CD4-positive, CD25-positive, alpha-beta regulatory T cell (primary cell): Measurements from ENCODE around the gene LZTFL1. TPM values are rescaled to one million over a fixed set of nuclear protein-coding genes. Genes with fewer than 3 reads are reported as not detected.

ENCODE experiments used
- ATAC-seq, 2 donors: fragments of 150-1000 bp; cut with Tn5 transposase; one replicate each; pipeline ENCODE4 v1.10.0; 2021; ENCODE audit warnings: low read depth in 2 of 2, moderate number of reproducible peaks in 2 of 2, moderate library complexity in 1 of 2
- DNase-seq, 3 donors: peaks; one replicate each; pipeline versions ENCODE4 v3.0.0 to v3.0.0-alpha.2; 2012 to 2022; ENCODE audit warnings: mixed read lengths in 1 of 3
- H3K27ac ChIP-seq: one replicate; pipeline ENCODE4 v1.7.0; 2013; ENCODE audit warnings: mild to moderate bottlenecking, low read length; ENCODE audit not compliant: insufficient read depth, poor library complexity, severe bottlenecking
- H3K27me3 ChIP-seq: one replicate; pipeline ENCODE4 v1.7.0; 2013; ENCODE audit warnings: low read length; ENCODE audit not compliant: control insufficient read depth, insufficient read depth
- H3K36me3 ChIP-seq: one replicate; pipeline ENCODE4 v1.7.0; 2013; ENCODE audit warnings: mild to moderate bottlenecking, low read length, moderate library complexity; ENCODE audit not compliant: control insufficient read depth, insufficient read depth
- H3K4me1 ChIP-seq: 2 replicates; pipeline ENCODE4 v1.7.0; 2013; ENCODE audit warnings: mild to moderate bottlenecking, low read length; ENCODE audit not compliant: insufficient read depth, control insufficient read depth, poor library complexity, severe bottlenecking
- H3K4me3 ChIP-seq: one replicate; pipeline ENCODE4 v1.7.0; 2013; ENCODE audit warnings: low read depth, mild to moderate bottlenecking, low read length, moderate library complexity
- H3K9me3 ChIP-seq, 2 experiments: 1 replicate in 1 of 2; 2 replicates in 1 of 2; pipeline ENCODE4 v1.7.0; 2013; ENCODE audit warnings: low read length in 2 of 2, mild to moderate bottlenecking in 1 of 2, moderate library complexity in 1 of 2; ENCODE audit not compliant: control insufficient read depth in 2 of 2
- H3K27ac Mint-ChIP-seq, 3 donors: one replicate each; pipeline ENCODE4 v1.8.0; 2020 to 2022; ENCODE audit warnings: mild to moderate bottlenecking in 3 of 3, mixed read lengths in 3 of 3, moderate library complexity in 2 of 3
- H3K27me3 Mint-ChIP-seq: one replicate; pipeline ENCODE4 v1.8.0; 2022; ENCODE audit warnings: mild to moderate bottlenecking, mixed read lengths
- H3K36me3 Mint-ChIP-seq: one replicate; pipeline ENCODE4 v1.8.0; 2020; ENCODE audit warnings: mixed read lengths
- H3K4me1 Mint-ChIP-seq, 4 donors: one replicate each; pipeline ENCODE4 v1.8.0; 2020 to 2022; ENCODE audit warnings: mixed read lengths in 4 of 4, mild to moderate bottlenecking in 1 of 4
- H3K4me3 Mint-ChIP-seq, 4 donors: one replicate each; pipeline ENCODE4 v1.8.0; 2020 to 2022; ENCODE audit warnings: mild to moderate bottlenecking in 4 of 4, mixed read lengths in 4 of 4, moderate library complexity in 3 of 4
- H3K9me3 Mint-ChIP-seq, 7 donors: one replicate each; pipeline ENCODE4 v1.8.0; 2020 to 2022; ENCODE audit warnings: mixed read lengths in 7 of 7, mild to moderate bottlenecking in 3 of 7, moderate library complexity in 2 of 7
- polyA plus RNA-seq, 4 donors: library from polyadenylated mRNA; unstranded; fragments of 300-500 nt; fragmentation: Illumina TruSeq; gene quantifications; one replicate each; pipeline ENCODE4 v1.2.3, GENCODE V29; 2021
- total RNA-seq: library from RNA; stranded (reverse); gene quantifications from one replicate; pipeline ENCODE4 v1.2.3, GENCODE V29; 2022

Gene LZTFL1
- total and polyA plus RNA-seq, 5 donors from 2014 or later: 6.4 to 14.6 (median 11.1) TPM

DNA sequence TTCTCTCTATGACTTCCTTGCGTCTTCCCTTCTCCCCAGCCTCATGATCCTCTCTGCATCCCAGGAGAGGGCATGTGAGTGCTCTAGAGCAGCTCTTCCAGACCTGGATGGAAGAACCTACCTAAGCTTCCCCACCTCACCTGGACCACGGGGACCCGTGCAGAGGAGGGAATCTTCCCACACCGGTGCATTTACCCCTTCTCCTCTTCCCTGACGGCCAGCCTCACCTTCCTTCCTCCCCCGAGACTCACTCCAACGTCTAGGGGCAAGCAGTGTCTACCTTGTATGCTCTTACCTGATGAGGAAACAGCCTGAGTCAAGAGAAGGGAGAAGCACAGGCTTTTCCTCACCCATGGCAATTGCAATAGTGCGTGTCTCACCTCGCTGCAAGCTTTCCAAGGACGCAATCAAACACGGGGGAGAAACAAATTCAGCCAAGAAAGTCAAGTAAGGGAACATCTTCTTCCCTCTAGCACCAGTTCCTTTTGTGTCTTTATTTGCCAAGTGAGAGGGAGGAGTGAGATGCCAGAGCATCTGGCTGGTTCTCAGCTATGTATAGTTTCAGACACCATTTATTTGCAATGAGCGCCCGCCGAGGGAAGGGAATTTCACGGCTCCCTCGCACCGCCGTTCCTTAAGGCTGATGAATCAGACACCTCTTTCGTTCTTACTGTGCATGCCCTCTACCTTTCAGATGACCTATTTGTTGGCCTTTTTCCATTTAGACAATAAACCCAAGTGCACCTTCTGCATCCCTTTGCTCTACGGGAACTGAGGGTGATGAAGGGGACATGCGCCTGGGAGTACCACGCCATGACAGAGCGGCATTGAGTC, 42.7 kb upstream of the LZTFL1 start:
- Histone ChIP-seq H3K9me3 (no peaks in the 10 kb centered on the region), H3K4me3 (no peak overlapping the region), H3K27me3 (peaks cover 9% of the 10 kb centered on the region), H3K36me3 (no peaks in the 10 kb centered on the region), H3K27ac (no peak overlapping the region), H3K4me1 (no peaks in the 10 kb centered on the region)
- Mint-ChIP-seq H3K9me3 (peaks cover 0 to 3% (median 0%) of the 10 kb centered on the region in 7 donors), H3K4me1 (peaks cover 0 to 14% (median 9%) of the 10 kb centered on the region in 4 donors), H3K36me3 (no peaks in the 10 kb centered on the region), H3K27me3 (peaks cover 24% of the 10 kb centered on the region), H3K27ac (peak overlapping the region in 1 of 3 donors; percentile 39), H3K4me3 (peak overlapping the region in 1 of 4 donors; percentile 29)
- ATAC-seq (no peak), DNase-seq (no peak)

DNA sequence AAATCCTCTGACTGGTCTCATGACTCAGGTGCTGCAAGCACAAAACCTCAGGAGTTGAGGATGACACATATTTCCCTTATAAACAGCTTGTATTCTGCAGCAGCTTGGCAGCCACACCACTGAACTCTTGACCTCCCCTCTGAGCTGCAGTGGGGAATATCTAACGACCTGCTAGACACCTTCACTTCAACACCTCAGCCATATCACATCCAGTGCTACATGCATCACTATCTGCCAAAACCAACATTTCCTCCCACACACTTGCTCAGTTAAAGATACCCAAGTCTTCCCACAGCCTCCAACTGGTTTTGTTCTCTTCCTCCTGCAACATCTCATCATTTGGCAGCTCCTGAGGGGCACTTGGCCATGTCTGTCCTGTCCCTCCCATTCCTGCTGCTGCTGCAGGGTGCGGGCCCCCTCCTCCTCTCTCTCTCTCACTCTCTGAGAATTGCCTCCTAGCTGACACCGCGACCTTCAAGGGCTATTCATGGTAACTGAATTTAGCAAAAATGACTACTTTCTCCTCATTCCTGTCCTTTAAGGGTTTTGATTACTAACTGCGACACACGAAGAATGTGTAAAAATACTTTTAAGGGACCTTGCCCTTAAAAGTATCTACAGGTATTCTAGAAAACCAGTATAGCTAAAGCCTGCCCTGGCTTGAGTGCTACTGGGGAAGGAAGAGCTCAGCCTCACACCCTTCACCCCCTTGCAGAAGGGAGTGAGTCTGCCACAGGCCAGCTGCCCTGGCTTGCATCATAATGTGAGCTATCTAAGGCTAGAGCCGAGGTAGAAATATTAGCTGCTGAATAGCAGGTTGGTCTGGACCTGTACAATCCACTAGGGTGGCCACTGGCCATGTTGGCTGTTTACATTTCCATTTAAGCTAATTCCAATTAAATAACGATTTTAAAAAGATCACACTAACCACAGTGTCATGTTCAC, 39.4 kb upstream of the LZTFL1 start:
- DNase-seq (no peak), ATAC-seq (peak in 1 of 2 donors; percentile 61)
- Mint-ChIP-seq H3K4me1 (peaks cover 0 to 14% (median 9%) of the 10 kb centered on the region in 4 donors), H3K4me3 (peak overlapping the region in 1 of 4 donors; percentile 10), H3K36me3 (no peaks in the 10 kb centered on the region), H3K27ac (peak overlapping the region in 1 of 3 donors; percentile 1), H3K9me3 (peaks cover 0 to 3% (median 0%) of the 10 kb centered on the region in 7 donors), H3K27me3 (peaks cover 24% of the 10 kb centered on the region)
- Histone ChIP-seq H3K9me3 (no peaks in the 10 kb centered on the region), H3K27me3 (peaks cover 9% of the 10 kb centered on the region), H3K27ac (no peak overlapping the region), H3K36me3 (no peaks in the 10 kb centered on the region), H3K4me1 (no peaks in the 10 kb centered on the region), H3K4me3 (no peak overlapping the region)

DNA sequence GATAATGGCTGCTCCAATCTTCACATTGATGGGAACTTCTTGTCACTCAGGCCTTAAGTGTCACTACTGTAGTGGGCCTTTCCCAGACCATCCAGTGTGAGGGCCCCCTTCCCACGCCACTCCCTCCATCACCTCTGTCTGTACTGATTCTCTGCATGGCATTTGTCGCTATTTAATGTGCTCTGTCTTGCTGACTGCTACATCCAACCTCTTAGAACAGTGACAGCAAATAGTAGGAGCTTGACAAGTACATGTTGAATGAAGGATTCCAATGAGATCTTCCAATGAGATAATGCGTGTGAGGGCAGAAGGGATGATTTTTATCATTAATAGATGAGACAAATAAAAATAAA, 38.8 kb upstream of the LZTFL1 start:
- Mint-ChIP-seq H3K9me3 (peaks cover 0 to 3% (median 0%) of the 10 kb centered on the region in 7 donors), H3K27me3 (peaks cover 25% of the 10 kb centered on the region), H3K4me1 (peaks cover 0 to 14% (median 8%) of the 10 kb centered on the region in 4 donors), H3K4me3 (no peak overlapping the region), H3K36me3 (no peaks in the 10 kb centered on the region), H3K27ac (peak overlapping the region in 1 of 3 donors; percentile 26)
- no peak for ATAC-seq
- no peak for DNase-seq
- peaks cover 9% of the 10 kb centered on the region for H3K27me3 ChIP-seq
- H3K27ac ChIP-seq: no peak overlapping the region
- H3K4me3 ChIP-seq: no peak overlapping the region
- no peaks in the 10 kb centered on the region for H3K9me3 ChIP-seq
- no peaks in the 10 kb centered on the region for H3K4me1 ChIP-seq
- no peaks in the 10 kb centered on the region for H3K36me3 ChIP-seq

DNA sequence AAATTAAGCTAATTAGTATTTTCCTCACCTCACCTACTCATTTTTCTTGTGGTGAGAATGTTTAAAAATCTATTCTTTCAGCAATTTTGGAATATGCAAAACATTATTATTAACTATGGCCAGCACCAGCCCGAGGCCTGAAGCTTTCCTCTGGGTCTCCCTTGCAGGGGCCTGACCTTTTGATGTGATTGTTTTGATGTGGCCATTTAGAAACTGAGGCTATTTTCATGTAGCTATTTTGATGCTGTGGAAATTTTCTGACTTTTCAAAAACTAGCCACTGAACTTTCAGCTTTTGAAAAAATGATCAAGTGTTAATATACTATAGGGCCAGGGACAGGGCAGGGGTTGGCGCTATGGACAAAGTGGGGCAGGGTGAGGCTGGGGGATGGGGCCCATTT, 36.2 kb upstream of the LZTFL1 start:
- peaks cover 31% of the 10 kb centered on the region for H3K27me3 Mint-ChIP-seq
- Histone ChIP-seq H3K4me3 (no peak overlapping the region), H3K36me3 (no peaks in the 10 kb centered on the region), H3K27me3 (peaks cover 10% of the 10 kb centered on the region), H3K9me3 (no peaks in the 10 kb centered on the region), H3K27ac (no peak overlapping the region), H3K4me1 (no peaks in the 10 kb centered on the region)
- no peak for ATAC-seq
- H3K27ac Mint-ChIP-seq: no peak overlapping the region
- no peak for DNase-seq
- no peak overlapping the region for H3K4me3 Mint-ChIP-seq
- peaks cover 5 to 26% (median 12%) of the 10 kb centered on the region in 4 donors for H3K4me1 Mint-ChIP-seq
- peaks cover 0 to 6% (median 4%) of the 10 kb centered on the region in 7 donors for H3K9me3 Mint-ChIP-seq
- peaks cover 4% of the 10 kb centered on the region for H3K36me3 Mint-ChIP-seq

DNA sequence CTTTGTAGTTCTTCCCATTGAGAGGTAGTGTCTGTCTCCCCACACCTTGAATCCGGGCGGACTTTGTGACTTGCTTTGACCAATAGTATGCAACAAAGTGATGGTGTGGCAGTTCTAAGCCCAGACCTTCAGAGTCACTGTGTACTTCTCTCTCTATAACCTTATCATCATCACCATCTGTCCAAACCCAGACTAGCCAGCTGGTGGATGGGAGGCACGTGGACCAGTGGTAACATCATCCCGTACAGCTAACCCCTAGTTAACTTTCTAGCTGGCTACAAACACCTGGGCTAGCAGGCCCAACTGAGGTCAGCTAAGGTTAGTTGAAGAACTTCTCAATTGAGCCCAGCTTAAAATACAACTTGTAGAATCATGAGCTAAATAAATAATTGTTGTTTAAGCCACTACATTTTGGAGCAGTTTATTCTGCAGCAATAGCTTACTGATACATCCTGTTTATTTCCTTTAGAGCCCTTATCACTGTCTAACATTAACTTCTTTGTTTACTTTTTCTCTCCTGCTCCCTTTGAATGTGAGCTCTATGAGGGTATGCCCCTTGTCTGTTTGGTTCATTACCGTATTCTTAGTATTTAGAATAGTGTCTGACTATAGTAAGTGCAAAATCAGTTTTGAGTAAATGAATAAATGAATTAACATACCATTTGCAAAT, 32.9 kb upstream of the LZTFL1 start:
- H3K36me3 Mint-ChIP-seq: peaks cover 4% of the 10 kb centered on the region
- H3K4me3 Mint-ChIP-seq: no peak overlapping the region
- H3K4me3 ChIP-seq: no peak overlapping the region
- H3K27ac Mint-ChIP-seq: peak overlapping the region in 1 of 3 donors; percentile 38
- no peak overlapping the region for H3K27ac ChIP-seq
- H3K27me3 Mint-ChIP-seq: peaks cover 39% of the 10 kb centered on the region
- ATAC-seq: no peak
- peaks cover 0 to 6% (median 2%) of the 10 kb centered on the region in 7 donors for H3K9me3 Mint-ChIP-seq
- peaks cover 17% of the 10 kb centered on the region for H3K4me1 ChIP-seq
- H3K9me3 ChIP-seq: no peaks in the 10 kb centered on the region
- H3K27me3 ChIP-seq: peaks cover 7% of the 10 kb centered on the region
- no peaks in the 10 kb centered on the region for H3K36me3 ChIP-seq
- DNase-seq: no peak
- H3K4me1 Mint-ChIP-seq: peaks cover 15 to 40% (median 25%) of the 10 kb centered on the region in 4 donors

DNA sequence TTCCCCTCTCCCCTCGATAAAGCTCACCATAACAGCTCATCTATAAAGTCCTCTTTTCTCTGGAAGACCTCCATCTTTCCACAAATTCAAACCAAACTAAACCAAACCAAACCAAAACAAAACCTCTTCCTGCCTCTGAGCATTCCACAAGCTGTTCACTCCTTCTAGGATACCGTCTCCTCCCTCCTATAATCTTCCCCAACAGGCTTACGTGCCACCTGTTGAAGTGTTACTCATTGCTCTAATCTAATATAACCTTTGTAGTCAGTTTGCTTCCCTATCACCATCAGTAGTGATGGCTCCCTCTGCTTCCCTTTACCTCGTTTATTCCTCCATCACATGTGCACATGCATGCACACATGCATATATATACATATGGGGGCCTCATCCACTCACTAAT, 31.7 kb upstream of the LZTFL1 start:
- H3K27ac Mint-ChIP-seq: no peak overlapping the region
- DNase-seq (no peak), ATAC-seq (no peak)
- no peak overlapping the region for H3K27ac ChIP-seq
- peaks cover 44% of the 10 kb centered on the region for H3K27me3 Mint-ChIP-seq
- no peaks in the 10 kb centered on the region for H3K36me3 ChIP-seq
- H3K9me3 ChIP-seq: no peaks in the 10 kb centered on the region
- H3K4me3 ChIP-seq: no peak overlapping the region
- peak overlapping the region in 1 of 4 donors; percentile 4 for H3K4me3 Mint-ChIP-seq
- H3K27me3 ChIP-seq: peaks cover 7% of the 10 kb centered on the region
- peaks cover 27% of the 10 kb centered on the region for H3K4me1 ChIP-seq
- peaks cover 22 to 52% (median 31%) of the 10 kb centered on the region in 4 donors for H3K4me1 Mint-ChIP-seq
- H3K36me3 Mint-ChIP-seq: peaks cover 4% of the 10 kb centered on the region
- peaks cover 0 to 6% (median 2%) of the 10 kb centered on the region in 7 donors for H3K9me3 Mint-ChIP-seq

DNA sequence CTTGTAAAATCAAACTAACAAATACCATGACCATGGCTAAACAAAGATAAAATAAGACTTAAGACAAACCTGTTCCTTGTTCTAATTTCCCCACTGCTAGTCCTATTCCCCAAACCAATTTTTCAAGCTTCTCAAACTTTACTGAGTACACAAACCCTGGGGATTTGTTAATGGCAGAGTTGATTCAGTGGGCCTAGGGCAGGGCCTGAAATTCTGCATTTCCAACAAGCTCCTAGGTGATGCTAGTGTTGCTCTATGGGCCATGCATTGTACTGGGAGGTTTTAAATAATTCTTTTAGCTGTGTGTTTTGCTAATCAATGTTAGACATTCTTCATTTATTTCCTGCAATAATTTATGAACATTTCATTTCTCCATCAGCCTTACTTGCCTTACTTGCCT, 31.1 kb upstream of the LZTFL1 start:
- H3K27ac Mint-ChIP-seq: no peak overlapping the region
- no peak overlapping the region for H3K4me3 Mint-ChIP-seq
- H3K27me3 Mint-ChIP-seq: peaks cover 44% of the 10 kb centered on the region
- Histone ChIP-seq H3K27ac (no peak overlapping the region), H3K4me1 (peaks cover 27% of the 10 kb centered on the region), H3K36me3 (no peaks in the 10 kb centered on the region), H3K4me3 (no peak overlapping the region), H3K9me3 (no peaks in the 10 kb centered on the region), H3K27me3 (peaks cover 7% of the 10 kb centered on the region)
- peaks cover 22 to 53% (median 31%) of the 10 kb centered on the region in 4 donors for H3K4me1 Mint-ChIP-seq
- ATAC-seq (no peak), DNase-seq (no peak)
- peaks cover 4% of the 10 kb centered on the region for H3K36me3 Mint-ChIP-seq
- peaks cover 0 to 6% (median 2%) of the 10 kb centered on the region in 7 donors for H3K9me3 Mint-ChIP-seq
